C4-2B (cell line): ENCODE results near the gene MCF2L2.
A peak's percentile ranks its signal among the peaks of the same experiment; 100 is the strongest.

Experiments used
- H3K27ac ChIP-seq: fragments of 450-650 bp; 2 replicates; pipeline ENCODE4 v1.5.1; 2017
- ZFX ChIP-seq: fragments of 450-650 bp; IDR thresholded peaks from 2 replicates; pipeline ENCODE4 v1.6.1; 2017
- TF ChIP-seq, protein P1 (sequence below): fragments of 450-650 bp; conservative IDR thresholded peaks from 2 replicates; pipeline ENCODE4 v1.5.1; 2017; ENCODE audit warnings: mild to moderate bottlenecking

MCF2L2 gene

DNA sequence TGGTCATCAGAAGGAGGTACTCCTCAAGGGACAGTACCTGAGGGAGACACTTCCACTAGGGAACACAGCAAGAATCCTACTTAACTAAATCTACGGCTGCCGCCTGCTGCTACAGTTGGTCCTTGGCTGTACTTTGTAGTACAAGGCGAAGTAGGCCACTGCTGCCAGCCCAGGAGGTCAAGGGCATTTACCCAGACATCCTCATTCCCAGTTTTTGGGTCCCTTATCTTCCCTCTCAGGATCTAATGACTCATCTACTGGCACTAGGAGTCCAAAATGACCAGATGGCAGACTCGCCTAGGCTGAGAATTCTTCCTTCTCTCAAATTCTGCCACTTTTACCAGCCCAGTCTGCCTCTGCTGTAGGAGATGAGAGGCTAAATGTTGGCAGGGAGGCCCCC lies 238.8 kb downstream of the MCF2L2 start:
- no peak for TF ChIP-seq ZFX
- TF ChIP-seq, protein P1, sequence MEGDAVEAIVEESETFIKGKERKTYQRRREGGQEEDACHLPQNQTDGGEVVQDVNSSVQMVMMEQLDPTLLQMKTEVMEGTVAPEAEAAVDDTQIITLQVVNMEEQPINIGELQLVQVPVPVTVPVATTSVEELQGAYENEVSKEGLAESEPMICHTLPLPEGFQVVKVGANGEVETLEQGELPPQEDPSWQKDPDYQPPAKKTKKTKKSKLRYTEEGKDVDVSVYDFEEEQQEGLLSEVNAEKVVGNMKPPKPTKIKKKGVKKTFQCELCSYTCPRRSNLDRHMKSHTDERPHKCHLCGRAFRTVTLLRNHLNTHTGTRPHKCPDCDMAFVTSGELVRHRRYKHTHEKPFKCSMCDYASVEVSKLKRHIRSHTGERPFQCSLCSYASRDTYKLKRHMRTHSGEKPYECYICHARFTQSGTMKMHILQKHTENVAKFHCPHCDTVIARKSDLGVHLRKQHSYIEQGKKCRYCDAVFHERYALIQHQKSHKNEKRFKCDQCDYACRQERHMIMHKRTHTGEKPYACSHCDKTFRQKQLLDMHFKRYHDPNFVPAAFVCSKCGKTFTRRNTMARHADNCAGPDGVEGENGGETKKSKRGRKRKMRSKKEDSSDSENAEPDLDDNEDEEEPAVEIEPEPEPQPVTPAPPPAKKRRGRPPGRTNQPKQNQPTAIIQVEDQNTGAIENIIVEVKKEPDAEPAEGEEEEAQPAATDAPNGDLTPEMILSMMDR: no peak
- no peak overlapping the region for H3K27ac ChIP-seq

DNA sequence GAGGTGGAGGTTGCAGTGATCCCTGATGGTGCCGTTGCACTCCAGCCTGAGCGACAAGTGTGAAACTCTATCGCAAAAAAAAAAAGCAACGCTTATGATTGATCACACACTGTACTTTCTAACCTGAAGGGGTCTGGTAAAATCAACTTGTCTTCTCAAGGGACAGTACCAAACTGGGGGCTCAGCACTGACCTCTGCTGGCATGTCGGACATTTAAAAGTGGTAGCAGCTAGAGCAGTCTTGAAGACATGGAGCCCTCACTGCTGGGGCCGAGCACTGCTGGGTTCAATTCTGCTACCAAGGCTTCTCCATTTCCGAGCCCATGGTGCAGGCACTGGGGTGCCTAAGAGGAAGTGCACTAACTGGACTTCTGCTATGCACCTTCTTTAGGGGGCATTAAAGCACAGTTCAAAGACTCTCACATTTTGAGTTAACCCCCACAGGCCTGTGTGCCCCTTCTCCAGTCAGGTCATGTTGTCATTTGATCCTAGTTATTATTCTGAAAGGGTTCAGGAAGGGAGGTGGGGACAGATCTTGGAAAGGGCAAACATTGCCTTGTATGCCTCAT lies 239.4 kb downstream of the MCF2L2 start:
- no peak overlapping the region for H3K27ac ChIP-seq
- TF ChIP-seq ZFX: no peak
- TF ChIP-seq, protein P1: peak; percentile 80

DNA sequence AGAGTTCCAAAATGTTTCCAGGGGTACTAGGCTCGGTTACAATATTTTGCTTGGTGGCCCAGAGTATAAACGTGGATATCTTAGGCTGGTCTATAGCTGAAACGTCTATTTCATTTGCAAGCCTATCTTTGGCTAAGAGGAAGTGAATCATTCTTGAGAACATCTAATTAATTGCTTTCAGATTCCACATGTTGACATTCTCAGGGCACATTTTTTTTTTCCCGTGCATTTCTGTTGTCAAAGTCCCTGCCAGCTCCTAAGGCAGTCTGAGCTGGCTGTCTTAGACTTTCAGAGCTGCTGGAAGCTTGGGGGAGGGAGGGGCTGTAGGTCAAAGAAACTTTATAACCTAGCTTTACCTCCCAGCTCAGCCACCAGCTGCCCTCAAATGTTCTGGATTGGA lies 242.7 kb downstream of the MCF2L2 start:
- no peak overlapping the region for H3K27ac ChIP-seq
- TF ChIP-seq, protein P1: no peak
- no peak for TF ChIP-seq ZFX

DNA sequence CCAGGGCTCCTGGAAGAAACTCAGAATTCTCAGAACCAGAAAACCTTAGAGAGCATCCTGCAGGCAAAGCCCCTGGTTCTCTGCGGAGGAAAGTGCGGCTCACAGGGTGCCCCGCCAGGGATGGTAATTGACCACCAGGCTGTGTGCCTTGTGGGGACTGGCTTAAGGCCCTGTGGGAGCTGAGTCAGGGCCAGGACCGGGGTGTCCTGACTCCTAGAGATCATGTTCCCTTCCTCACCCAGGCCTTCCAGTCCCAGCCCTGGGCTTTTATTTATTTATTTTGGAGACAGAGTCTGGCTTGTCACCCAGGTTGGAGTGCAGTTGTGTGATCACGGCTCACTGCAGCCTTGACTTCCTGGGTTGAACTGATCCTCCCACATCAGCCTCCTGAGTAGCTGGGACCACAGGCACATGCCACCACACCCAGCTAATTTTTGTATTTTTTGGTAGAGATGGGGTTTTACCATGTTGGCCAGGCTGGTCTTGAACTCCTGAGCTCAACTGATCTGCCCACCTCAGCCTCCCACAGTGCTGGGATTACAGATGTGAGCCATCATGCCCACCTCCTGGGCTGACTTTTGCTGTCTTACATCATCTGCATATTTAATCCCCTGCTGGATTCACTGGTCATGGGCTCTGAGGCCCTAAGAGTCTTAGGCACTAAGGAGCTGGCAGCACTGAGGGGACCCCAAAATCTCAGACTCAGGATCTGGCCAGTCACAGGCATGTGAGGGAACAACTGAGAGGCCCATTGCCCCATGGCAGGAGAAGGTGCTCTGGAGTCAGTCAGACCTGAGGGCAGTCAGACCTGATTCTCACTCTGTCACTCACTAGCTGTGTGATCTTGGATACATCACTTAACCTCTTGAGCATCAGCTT lies 245.4 kb downstream of the MCF2L2 start:
- TF ChIP-seq, protein P1: no peak
- TF ChIP-seq ZFX: no peak
- H3K27ac ChIP-seq: no peak overlapping the region

DNA sequence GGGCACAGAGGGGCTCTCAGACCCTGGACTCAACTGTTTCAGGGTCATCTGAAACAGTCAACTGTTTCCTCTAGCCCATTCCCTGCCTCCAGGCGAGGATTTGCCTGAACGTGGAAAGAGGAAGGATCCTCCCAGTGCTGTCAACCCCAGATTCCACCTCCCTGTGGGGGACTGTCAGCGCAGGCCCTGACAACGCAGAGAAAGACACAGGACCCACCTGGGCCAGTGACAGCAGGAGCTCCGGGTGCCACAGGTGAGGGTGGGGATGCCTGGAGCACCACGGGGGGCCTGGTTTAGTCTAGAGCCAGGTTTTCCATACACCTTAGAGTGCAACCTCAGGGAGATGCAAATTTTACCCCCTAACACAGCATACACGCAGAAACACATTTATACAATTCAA lies 246.3 kb downstream of the MCF2L2 start:
- no peak overlapping the region for H3K27ac ChIP-seq
- no peak for TF ChIP-seq ZFX
- TF ChIP-seq, protein P1: no peak

DNA sequence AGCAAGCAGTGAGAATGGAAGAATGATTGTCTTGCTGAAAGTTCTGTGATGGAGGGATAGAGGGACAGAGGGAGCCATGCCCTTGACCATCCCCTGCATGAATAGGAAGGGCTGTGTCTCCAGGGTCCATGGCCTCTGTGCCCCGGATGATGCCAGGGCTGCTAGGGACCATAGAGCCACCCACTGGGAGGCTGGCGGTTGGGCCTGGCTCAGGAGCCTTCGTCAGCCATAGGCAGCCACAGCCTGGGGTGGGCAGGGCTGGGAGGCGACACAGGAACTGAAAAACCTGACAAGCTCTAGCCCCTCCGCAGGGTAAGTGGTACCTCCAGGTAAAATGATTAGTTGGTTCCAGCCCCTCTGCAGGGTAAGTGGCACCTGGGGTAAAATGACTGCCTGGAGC lies 246.8 kb downstream of the MCF2L2 start:
- H3K27ac ChIP-seq: no peak overlapping the region
- TF ChIP-seq ZFX: no peak
- TF ChIP-seq, protein P1: no peak

DNA sequence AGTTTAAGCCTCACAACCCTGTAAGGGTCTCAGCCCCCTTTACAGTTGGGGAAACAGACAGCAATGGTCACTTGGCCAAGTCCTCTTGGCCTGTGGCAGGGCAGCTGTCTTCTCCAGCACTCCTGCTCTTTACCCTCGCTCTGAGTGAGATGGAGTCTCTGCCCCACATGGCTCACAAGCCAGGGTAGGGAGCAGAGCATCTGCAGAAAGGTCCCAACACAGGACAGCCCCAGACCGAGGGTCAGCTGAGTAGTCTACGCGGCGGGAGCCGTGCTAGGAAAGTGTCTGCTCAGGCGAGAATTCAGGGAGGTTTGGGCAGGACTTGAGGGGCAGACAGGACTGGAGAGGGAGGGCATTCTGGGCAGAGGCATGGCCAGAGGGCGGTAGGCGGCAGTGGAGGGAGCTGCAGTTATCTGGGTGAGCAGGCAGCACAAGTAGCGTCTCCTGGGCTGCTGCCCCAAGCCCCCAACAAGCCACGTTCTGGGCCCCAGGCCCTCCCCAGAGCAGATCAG lies 247.6 kb downstream of the MCF2L2 start:
- H3K27ac ChIP-seq: no peak overlapping the region
- no peak for TF ChIP-seq ZFX
- TF ChIP-seq, protein P1: no peak
